HPDE6-E6E7 (cell line): Measurements from ENCODE around the gene TFEC.
"Not testable (repeated sequence)": the region's sequence is repeated elsewhere in the genome, so short reads cannot be mapped to it uniquely, and the experiment has no call there.

ENCODE experiments used
- DNase-seq: peaks from one replicate; pipeline ENCODE4 v3.0.0; 2011; ENCODE audit warnings: missing footprints; ENCODE audit errors: extremely low spot score

The TFEC gene, protein sequence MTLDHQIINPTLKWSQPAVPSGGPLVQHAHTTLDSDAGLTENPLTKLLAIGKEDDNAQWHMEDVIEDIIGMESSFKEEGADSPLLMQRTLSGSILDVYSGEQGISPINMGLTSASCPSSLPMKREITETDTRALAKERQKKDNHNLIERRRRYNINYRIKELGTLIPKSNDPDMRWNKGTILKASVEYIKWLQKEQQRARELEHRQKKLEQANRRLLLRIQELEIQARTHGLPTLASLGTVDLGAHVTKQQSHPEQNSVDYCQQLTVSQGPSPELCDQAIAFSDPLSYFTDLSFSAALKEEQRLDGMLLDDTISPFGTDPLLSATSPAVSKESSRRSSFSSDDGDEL

DNA sequence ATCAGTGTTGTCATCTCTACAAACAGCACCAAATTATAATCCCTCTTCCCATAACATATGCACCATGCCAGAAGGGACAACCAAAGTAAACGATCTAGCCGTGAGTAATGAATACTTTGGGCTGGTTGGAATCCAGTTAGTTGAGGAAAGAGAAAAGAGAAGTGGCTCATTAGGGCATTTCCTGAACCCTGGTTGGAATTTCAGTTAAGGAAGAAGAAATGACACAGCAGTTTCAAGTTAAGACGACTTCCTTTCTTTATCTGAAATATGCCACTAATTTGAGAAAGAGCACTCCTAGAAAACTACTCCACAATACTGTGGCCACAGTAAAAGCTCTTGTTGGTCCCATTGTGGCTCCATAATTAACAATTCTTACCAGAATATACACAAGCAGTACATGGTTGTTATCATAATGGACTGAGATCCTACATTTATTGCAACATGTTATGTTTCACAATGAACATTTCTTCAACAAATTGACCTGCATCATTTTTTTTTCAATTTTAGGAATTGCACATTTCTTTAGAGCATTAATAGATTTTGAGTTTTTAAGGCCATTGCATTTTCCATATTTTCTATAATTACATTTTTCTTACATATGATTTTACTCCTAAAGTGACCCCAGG, at the start of gene TFEC:
TFEC (minus strand) TSS at position 113 of the 626 bp plus-strand sequence. CDS start 46,322 bp downstream, outside the sequence.
- DNase-seq: no peak

DNA sequence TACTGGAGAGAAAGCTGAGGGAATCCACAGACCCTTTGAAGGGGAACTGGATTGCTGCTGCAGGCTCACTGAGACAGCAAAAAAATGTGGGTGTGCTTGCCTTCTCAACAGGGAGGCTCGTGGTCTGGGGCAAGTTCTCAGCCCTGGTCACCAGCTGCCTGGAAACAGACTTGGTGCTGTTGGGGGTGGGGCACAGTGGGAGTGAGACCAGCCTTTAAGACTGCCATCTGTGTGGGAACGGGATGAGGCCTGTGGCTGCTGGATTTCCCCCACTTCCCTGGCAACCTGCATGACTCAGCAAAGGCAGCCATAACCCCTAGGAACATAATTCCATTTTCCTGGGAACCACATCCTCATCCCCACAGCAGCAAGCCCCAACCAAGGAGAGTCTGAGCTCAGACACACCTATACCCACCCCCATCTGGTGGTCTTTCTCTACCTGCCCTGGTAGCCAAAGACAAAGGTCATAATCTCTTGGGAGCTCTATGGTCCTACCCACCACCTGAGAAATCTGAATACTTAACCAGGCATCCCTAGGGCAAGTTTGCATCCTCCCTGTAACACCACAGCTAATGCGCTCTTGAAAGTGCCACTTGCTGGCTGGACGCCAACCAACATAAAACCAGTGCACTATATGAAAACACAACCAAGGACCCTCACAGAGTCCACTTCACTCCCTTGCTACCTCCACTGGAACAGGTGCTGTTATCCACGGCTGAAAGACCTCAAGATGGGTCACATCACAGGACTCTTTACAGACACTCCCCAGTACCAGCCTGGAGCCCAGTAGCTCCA, 45.0 kb upstream of the TFEC start:
- no peak for DNase-seq

DNA sequence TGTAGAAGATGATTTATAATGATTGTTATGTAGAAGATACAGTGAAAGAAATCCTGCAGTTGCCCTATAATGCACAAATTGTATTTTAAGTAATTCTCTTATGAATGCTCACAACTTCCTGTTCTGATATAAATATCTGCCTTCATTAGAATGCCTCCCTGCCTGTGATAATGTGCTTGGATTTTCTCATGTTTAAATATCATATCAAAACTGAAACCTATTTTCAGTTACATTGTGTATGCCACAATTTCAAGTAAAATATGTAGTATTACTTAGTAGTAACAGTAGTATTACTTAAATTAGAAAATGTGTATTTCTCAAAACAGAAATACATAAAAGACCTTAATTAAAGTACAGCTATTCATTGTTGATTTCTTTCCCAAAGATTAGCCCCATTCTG, 41.1 kb upstream of the TFEC start:
- DNase-seq: no peak

DNA sequence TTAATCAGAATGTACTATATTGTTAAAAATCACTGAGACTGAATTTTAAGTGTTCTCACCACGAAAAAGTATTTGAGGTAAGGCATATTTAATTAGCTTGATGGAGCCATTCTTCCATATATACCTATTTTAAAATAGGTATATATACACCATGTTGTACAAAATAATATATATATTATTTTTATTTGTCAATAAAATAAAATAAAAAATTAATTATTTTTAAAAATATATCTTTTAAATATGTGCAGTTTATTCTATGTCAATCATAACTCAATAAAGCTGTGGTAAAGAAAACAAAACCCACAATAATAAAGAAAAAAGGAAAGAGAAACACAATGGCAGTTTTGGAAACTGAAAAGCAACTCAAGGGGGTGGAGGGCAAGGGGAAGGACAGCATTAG, 33.6 kb upstream of the TFEC start:
- DNase-seq: no peak

DNA sequence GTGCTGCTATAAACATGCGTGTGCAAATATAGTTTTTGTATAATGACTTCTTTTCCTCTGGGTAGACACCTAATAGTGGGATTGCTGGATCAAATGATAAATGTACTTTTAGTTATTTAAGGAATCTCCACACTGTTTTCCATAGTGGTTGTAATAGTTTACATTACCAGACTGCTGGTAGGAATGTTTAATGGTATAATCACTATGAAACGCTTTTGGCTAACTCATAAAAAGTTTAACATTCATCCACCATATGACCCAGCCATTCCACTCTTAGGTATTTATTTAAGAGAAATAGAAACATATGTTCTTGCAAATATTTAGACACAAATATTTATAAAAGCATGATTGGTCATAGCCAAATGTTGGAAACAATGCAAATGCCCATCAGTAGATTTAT, 32.1 kb upstream of the TFEC start:
- no peak for DNase-seq

DNA sequence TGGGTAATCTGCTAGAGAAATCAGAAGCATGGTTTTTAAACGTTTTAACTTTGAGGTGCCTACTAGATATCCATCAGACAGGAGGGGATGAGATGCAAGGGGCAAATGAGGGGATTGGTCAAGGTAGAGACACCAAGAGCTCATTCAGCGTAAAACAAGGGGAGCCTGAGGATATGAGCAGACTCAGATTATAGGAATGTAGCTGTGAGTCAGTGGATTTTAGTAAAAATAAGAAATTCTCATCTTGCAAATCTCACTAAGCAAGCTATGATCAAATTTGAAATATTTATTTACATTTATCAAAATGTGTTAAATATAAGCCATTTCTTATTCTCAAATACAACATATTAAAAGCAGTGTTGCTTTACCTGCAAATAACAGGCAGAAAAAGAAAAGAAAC, 21.4 kb upstream of the TFEC start:
- peak; percentile 9 for DNase-seq

DNA sequence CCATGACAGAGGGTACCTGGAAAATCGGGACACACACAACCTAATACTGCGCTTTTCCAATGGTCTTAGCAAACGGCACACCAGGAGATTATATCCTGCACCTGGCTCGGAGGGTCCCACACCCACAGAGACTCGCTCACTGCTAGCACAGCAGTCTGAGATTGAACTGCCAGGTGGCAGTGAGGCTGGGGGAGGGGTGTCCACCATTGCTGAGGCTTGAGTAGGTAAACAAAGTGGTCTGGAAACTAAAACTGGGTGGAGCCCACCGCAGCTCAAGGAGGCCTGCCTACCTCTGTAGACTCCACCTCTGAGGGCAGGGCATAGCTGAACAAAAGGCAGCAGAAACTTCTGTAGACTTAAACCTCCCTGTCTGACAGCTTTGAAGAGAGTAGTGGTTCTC, 16.7 kb upstream of the TFEC start:
- not testable (repeated sequence) for DNase-seq

DNA sequence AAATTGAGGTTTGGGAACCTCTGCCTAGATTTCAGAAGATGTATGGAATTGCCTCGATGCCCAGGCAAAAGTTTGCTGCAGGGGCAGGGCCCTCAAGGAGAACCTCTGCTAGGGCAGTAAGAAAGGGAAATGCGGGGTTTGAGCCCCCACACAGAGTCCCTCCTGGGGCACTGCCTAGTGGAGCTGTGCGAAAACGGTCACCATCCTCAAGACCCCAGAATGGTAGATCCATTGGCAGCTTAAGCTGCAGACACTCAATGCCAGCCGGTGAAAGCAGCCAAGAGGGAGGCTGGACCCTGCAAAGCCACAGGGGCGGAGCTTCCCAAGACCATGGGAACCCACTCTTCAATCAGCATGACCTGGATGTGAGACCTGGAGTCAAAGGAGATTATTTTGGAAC, 15.0 kb upstream of the TFEC start:
- DNase-seq: no peak

DNA sequence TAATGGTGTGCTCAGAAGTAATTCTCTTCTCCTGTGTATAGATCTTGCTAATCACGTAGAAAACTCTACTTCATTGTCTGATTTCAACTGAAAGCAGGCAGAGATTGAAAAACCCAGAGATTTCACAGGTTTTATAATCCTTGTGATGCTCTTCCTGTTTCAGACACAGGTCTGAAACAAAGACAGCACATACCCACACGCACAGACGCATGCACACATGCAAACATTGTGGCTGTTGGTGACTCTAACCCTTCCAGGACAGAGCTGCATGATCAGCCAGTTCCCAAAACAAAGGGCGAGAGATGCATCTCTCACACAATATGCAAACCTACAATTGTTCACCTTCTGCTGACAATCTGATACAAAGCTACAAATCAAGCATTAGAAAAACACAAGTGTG, 11.1 kb upstream of the TFEC start:
- no peak for DNase-seq

GRCh38 chr7:116037401-116037800, 6.8 kb upstream of the TFEC start:
- DNase-seq: no peak

DNA sequence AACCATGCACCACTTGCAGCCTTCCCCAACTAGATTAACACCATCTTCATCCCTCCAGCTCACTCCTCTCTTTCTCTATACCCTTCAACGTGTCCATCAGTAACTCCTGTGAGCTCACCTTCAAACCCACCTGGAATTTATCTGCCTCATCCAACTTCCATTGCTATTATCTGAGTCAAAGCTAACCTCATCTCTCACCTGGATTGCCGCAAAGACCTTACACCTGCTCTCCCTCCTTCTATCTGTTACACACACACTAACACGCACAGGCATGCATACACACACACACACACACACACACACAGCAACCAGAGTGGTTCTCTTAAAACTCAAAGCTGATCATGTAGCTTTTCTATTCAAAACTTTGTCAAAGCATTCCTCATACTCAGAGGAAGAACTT, 3.8 kb upstream of the TFEC start:
- DNase-seq: no peak

GRCh38 chr7:116032886-116033285, 2.3 kb upstream of the TFEC start:
- DNase-seq: no peak

DNA sequence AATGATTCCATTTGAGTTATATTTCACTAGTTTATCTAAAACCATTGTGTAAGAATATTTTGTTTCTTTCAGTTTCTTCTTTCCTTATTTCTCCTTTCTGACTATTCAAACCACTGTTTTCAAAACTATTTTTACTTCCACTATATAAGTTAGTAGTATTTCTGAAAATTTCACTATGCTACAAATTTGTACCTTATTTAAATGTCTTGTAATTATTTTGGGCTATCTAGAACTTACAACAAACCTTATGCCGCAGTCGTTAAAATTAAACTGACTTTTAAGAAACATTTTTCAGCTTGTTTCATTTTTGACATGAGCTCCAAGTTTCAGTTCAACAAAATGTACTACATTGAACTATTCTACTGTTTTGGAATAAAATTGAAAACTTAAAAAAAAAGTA, 1.8 kb downstream of the TFEC start:
- no peak for DNase-seq

GRCh38 chr7:116027786-116028185, 2.8 kb downstream of the TFEC start:
- no peak for DNase-seq

- DNase-seq: no peak
Observed at GRCh38 chr7:116024826-116025809, 5.4 kb downstream of the TFEC start.

- DNase-seq: no peak
Observed at GRCh38 chr7:116021237-116021636, 9.3 kb downstream of the TFEC start.

DNA sequence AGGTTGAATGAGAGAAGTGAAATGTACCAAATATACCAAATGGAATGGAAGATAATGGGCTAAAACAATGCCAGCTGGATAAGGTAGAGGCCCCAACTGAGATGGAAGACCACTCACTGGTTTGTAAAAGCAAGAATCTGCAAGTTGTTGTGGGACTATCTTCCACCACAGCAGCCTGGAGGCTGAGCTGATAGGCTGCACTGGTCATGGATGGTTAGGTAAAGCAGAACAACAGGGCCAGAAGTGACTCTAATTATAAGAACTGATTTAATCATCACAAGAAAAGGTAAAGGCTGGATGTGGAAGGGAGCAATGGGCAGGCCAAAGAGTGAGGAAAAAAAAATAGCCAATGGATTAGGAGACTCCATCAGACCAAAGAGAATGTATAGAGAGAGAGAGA, 11.8 kb downstream of the TFEC start:
- DNase-seq: no peak

DNA sequence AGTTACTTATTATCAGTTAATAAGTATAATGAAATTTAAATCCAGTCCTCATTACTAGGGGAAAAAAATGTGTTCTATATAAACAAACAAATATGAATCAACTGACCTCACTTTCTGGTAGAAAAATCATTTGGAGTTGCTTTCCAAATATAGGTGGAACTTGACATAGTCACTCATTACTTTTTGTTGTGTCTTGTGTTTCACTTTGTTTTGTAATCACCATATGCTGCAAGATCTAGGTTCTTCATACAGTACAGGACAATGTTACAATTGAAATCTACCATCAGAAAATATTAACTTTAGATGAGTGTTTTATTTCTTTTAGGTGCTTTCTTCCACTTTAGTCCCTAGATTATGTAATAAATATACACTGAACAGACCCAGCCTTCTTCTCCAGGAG, 16.9 kb downstream of the TFEC start:
- DNase-seq: no peak

DNA sequence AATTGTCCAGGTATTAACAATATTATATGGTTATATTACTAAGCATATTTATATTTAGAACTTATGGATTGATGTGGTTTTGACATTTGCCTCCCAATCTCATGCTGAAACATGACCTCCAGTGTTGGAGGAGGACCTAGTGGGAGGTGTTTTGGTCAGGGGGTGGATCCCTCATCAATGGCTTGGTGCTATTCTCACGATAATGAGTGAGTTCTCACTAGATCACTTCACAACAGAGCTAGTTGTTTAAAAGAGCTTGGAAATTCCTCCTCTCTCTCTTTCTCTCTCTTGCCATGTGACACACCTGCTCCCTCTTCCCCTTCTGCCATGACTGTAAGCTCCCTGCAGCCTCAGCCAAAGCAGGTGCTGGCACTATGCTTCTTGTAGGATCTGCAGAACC, 19.0 kb downstream of the TFEC start:
- DNase-seq: no peak

DNA sequence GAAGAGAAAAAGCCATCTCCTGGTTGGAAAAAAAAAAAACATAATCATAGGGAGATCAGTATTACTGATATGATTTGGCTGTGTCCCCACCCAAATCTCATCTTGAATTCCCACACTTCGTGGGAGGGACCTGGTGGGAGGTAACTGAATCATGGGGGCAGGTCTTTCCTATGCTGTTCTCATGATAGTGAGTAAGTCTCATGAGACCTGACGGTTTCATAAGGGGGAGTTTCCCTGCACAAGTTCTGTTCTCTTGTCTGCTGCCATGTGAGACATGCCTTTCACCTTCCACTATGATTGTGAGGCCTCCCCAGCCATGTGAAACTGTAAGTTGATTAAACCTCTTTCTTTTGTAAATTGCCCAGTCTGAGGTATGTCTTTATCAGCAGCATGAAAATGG, 25.8 kb downstream of the TFEC start:
- DNase-seq: not testable (repeated sequence)

- no peak for DNase-seq
Observed at GRCh38 chr7:115997221-115997620, 33.3 kb downstream of the TFEC start.

DNA sequence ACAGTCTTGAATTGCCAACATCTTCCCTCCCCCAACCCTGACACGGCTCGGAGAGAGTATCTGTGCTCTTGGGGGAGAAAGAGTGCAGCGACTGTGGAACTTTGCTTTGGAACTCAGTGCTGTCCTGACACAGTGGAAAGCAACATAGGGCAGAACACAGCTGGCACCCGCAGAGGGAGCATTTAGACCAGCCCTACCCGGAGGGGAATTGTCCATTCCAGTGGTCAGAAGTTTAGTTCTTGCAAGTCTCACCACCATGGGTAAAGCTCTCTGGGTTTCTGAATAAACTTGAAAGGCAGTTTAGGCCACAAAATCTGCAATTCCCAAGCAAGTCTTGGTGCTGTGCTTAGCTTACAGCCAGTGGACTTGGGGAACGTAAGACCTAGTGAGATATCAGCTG, 34.9 kb downstream of the TFEC start:
- no peak for DNase-seq
